Endothelial cell of umbilical vein (primary cell): ENCODE measurements around the gene STOML1.

ENCODE experiments used
- CTCF ChIP-seq, 2 donors: IDR thresholded peaks; 1 replicate in 1 of 2; 2 replicates in 1 of 2; pipeline ENCODE4 v1.5.1; 2011; ENCODE audit warnings: low read length in 2 of 2, mild to moderate bottlenecking in 2 of 2, moderate library complexity in 2 of 2, control low read depth in 1 of 2, inconsistent platforms in 1 of 2, low read depth in 1 of 2; ENCODE audit not compliant: insufficient read depth in 1 of 2; ENCODE audit errors: extremely low read depth in 1 of 2
- EZH2 ChIP-seq: IDR thresholded peaks from 2 replicates; pipeline ENCODE4 v1.6.1; 2012; ENCODE audit warnings: borderline replicate concordance, low read depth, mild to moderate bottlenecking, moderate library complexity, low read length, inconsistent platforms; ENCODE audit not compliant: severe bottlenecking
- MAX ChIP-seq: IDR thresholded peaks from 2 replicates; pipeline ENCODE4 v1.6.1; 2011; ENCODE audit not compliant: insufficient read depth, insufficient read length
- MYC ChIP-seq: IDR thresholded peaks from one replicate; pipeline ENCODE4 v1.6.1; 2011; ENCODE audit warnings: mild to moderate bottlenecking, low read depth, low read length
- POLR2A ChIP-seq: IDR thresholded peaks from 2 replicates; pipeline ENCODE4 v1.6.1; 2012; ENCODE audit warnings: low read depth, mild to moderate bottlenecking, control low read depth, low read length

GRCh38 chr15:73962433-73962832 is 29.7 kb downstream of the STOML1 start:
- TF ChIP-seq POLR2A (no peak), CTCF (IDR thresholded peaks at IDR 0.05; ENCODE audit: extremely low read depth in 1 of 2, insufficient read depth in 1 of 2, low read depth in 1 of 2, low read length in 2 of 2) (no peak), MAX (no peak), MYC (no peak), EZH2 (no peak)
